IPS DF 6.9 (cell line): ENCODE data around the gene ARAP3.

Source experiments
- DNase-seq: peaks from one replicate; pipeline ENCODE4 v3.0.0-alpha.2; 2013; ENCODE audit warnings: low read depth, low spot score
- H3K27ac ChIP-seq: one replicate; pipeline ENCODE4 v1.5.1; 2013; ENCODE audit warnings: low read length, control low read depth
- H3K27me3 ChIP-seq: 2 replicates; pipeline ENCODE4 v1.6.1; 2013; ENCODE audit warnings: mild to moderate bottlenecking, low read length; ENCODE audit not compliant: control insufficient read depth, insufficient read depth
- H3K36me3 ChIP-seq: 2 replicates; pipeline ENCODE4 v1.6.1; 2013; ENCODE audit warnings: low read length; ENCODE audit not compliant: control insufficient read depth, insufficient read depth
- H3K4me1 ChIP-seq: 2 replicates; pipeline ENCODE4 v1.6.1; 2013; ENCODE audit warnings: low read length; ENCODE audit not compliant: control insufficient read depth, insufficient read depth
- H3K4me3 ChIP-seq: 2 replicates; pipeline ENCODE4 v1.5.1; 2013; ENCODE audit warnings: mild to moderate bottlenecking, low read length
- H3K9me3 ChIP-seq: 2 replicates; pipeline ENCODE4 v1.6.1; 2013; ENCODE audit warnings: low read length, inconsistent platforms; ENCODE audit not compliant: control insufficient read depth, insufficient read depth
- WGBS: extraction: QIAGEN DNeasy Blood & Tissue Kit; methylation state at CpG from one replicate; pipeline ENCODE4 v1.1.7; 2013; ENCODE audit warnings: mixed read lengths, missing lambda C conversion rate; ENCODE audit not compliant: insufficient read length, insufficient coverage; 5-methylcytosine and 5-hydroxymethylcytosine counted together

ARAP3 gene

DNA sequence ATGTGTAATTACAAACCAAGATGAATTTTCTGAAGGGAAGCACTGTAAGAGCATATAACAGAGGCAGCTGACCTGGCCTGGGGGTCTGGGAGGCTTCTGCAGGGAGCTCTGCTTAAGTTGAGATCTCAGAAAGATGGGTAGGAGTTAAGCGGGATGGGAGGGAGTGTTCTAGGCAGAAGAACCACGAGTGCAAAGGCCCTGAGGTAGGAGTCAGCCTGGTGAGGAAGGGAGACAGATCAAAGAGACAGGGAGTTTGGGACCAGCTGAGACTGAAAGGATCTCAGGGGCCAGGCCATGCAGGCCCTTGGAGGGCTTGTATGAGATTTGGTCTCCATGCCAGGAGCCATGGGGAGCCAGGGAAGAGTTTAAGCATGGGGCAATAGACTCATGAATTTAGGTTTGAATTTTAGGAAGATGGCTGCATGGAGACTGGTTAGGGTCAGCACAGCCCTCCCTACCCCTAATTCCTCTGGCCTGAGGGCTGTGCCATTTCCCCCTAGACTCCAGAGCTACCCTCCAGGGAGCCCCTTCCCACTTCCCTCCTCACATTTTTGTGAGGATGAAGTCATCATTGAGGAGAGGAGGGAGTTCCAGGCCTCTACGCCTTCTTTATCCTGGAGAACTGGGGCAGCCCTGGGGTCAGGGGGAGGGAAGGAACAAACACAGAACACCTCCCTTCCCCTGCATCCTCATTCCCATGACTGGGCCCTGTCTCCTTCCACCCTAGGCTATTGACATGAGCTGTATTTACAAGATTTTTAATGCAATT lies 4.8 kb upstream of the ARAP3 start:
- no peak overlapping the region for H3K4me3 ChIP-seq
- no peak overlapping the region for H3K27ac ChIP-seq
- DNase-seq: no peak
- no peaks in the 10 kb centered on the region for H3K36me3 ChIP-seq
- H3K4me1 ChIP-seq: peaks cover 4% of the 10 kb centered on the region; the same call in 1 of the 2 replicates
- WGBS: no CpG with 5 or more reads among the region's 3 CpGs
- H3K9me3 ChIP-seq: no peaks in the 10 kb centered on the region
- H3K27me3 ChIP-seq: no peaks in the 10 kb centered on the region

DNA sequence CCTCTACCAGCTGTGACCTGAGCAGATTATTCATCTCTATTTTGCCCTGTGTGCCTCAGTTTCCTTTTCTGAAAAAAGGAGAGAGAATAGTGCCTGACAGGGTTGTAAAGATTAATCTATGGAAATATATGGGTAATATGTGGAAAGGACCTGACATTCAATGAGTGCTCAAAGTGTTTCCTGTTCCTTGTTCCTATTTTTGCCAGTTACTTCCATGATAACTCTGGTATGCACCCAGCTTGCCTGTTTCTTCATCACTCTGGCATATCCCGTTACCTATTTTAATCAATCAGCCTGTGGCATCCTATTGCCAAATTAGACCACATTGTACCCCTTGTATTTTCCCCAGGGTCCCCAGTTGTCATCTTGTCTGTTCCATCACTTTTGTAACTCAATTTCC lies 3.6 kb upstream of the ARAP3 start:
- DNase-seq: no peak
- H3K4me3 ChIP-seq: no peak overlapping the region
- WGBS: no CpG with 5 or more reads among the region's 1 CpG
- no peaks in the 10 kb centered on the region for H3K36me3 ChIP-seq
- H3K4me1 ChIP-seq: peaks cover 6% of the 10 kb centered on the region; the same call in 1 of the 2 replicates
- no peak overlapping the region for H3K27ac ChIP-seq
- no peaks in the 10 kb centered on the region for H3K9me3 ChIP-seq
- no peaks in the 10 kb centered on the region for H3K27me3 ChIP-seq

DNA sequence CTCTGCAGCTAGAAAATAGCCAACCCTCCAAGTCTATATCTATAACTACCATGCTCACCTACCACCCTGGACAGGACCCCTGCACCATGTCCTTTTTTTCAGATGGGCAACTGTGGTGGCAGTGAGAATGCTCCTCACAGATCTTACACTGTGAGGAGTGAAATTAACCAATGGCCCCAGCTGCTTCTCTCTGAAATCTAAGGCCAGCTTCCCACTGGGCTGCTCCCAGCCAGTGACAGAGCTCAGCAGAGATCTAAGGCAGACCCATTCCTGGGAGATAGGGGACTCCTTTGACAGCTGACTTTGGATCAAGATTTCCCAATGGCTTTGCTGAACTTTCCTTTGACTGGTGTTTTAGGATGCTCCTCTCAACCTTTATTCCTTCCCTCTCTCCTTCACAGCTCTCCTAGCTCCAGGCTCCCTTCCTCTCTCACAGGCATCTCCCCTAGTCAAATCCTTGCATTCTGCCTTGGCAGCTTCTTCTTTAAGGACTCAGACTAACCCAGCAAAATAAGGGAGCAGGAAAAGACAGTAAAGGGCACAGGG lies 1.6 kb upstream of the ARAP3 start:
- no peak overlapping the region for H3K4me3 ChIP-seq
- no peaks in the 10 kb centered on the region for H3K9me3 ChIP-seq
- no peaks in the 10 kb centered on the region for H3K27me3 ChIP-seq
- no peak for DNase-seq
- H3K27ac ChIP-seq: no peak overlapping the region
- H3K36me3 ChIP-seq: peaks cover 3% of the 10 kb centered on the region; the same call in 1 of the 2 replicates
- peaks cover 11% of the 10 kb centered on the region for H3K4me1 ChIP-seq

DNA sequence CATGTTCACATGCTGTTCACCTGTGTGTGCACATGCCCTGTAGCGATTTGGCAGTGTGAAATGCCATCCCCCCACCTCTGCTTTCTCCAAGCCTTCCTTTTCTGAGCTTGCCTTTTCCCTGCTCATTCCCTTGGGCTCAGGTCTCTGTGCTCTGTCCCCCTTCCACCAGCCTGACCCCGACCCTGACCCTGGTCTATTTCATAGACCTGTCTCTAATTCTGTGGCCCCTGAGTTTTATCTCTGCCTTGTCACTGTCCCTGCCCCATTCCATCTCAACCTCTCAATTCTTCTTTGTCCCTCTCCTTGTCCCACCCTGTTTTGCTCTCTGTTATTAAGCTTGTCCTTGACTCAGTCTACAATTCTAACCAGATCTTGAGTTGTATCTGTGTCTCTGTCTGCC lies 735 bp downstream of the ARAP3 start:
- Histone ChIP-seq H3K9me3 (no peaks in the 10 kb centered on the region), H3K4me1 (peaks cover 9% of the 10 kb centered on the region), H3K4me3 (peak overlapping the region; percentile 61; the same call in 1 of the 2 replicates), H3K36me3 (peaks cover 3% of the 10 kb centered on the region; the same call in 1 of the 2 replicates), H3K27me3 (no peaks in the 10 kb centered on the region), H3K27ac (no peak overlapping the region)
- no peak for DNase-seq
- no CpG with 5 or more reads among the region's 2 CpGs for WGBS

DNA sequence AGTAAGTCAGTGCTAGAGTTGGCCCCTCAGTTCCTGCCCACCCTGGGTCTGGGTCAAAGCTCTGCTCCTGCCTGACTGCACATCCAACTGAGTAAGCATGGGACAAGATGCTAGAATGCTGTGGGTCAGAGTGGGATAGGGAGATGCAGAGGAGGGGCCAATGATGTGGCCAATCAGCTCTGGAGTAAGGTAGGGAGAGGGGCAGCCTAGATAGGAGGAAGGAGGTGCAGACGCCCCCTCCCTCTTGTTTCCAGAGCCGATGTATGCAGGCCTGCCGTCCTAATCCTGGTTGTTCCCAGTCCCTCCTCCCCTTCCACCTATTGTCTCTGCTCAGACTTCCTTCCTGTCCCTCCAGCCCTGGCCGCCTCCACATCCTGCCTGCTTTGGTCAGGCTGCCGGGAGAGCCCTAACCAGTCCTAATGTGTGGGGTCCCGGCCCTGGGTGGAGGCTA lies 1.3 kb downstream of the ARAP3 start:
- no peak overlapping the region; the same call in 1 of the 2 replicates for H3K4me3 ChIP-seq
- peak; percentile 93 for DNase-seq
- H3K9me3 ChIP-seq: no peaks in the 10 kb centered on the region

DNA sequence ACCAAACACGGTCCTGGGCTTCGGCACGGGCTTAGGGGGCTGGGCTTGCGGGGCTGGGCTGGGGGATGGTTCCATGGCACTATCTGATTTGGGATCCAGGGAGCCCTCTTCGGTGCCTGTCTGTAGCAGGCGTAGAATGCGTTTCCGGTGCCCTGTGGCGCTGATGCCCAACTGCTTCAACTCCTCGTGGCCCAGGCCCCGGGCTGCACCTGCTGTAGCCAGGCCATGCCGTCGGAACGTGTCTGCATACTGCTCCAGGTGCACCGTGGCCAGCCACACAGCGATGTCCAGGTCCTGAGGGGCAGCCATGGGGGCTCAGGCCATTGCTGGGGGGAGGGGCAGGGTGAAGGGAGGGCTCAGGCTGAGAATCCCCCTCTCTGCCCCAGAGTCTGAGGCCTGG lies 1.9 kb downstream of the ARAP3 start:
- DNase-seq: no peak
- no CpG with 5 or more reads among the region's 16 CpGs for WGBS
- H3K9me3 ChIP-seq: no peaks in the 10 kb centered on the region
- H3K4me3 ChIP-seq: no peak overlapping the region
- no peak overlapping the region for H3K27ac ChIP-seq
- peaks cover 3% of the 10 kb centered on the region; the same call in 1 of the 2 replicates for H3K36me3 ChIP-seq
- H3K27me3 ChIP-seq: no peaks in the 10 kb centered on the region
- peaks cover 9% of the 10 kb centered on the region for H3K4me1 ChIP-seq

More for the DNA sequence above, 1.3 kb downstream of the ARAP3 start:
- Histone ChIP-seq H3K36me3 (peaks cover 3% of the 10 kb centered on the region; the same call in 1 of the 2 replicates), H3K4me1 (peaks cover 9% of the 10 kb centered on the region), H3K27ac (no peak overlapping the region), H3K27me3 (no peaks in the 10 kb centered on the region)
- no CpG with 5 or more reads among the region's 6 CpGs for WGBS

DNA sequence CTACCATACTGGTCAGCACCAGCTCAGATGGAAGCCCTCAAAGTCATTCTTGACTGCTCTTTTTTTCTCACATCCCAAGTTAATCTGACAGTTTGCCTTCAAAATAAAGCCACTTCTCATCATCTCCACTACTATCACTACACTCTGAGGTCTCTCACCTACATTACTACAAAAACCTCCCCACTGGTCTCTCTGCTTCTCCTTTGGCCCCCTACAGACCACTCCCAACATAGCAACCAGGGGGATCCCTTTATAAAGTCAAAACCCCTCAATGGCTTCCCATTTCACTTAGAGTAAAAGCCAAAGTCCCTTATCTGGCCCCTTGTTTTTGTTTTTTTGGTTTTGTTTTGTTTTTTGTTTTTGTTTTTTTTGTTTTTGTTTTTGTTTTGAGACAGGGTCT lies 4.6 kb downstream of the ARAP3 start:
- peaks cover 7% of the 10 kb centered on the region for H3K36me3 ChIP-seq
- H3K4me1 ChIP-seq: peaks cover 7% of the 10 kb centered on the region
- H3K4me3 ChIP-seq: no peak overlapping the region
- no peaks in the 10 kb centered on the region for H3K9me3 ChIP-seq
- no peak overlapping the region for H3K27ac ChIP-seq
- H3K27me3 ChIP-seq: no peaks in the 10 kb centered on the region
- no peak for DNase-seq

DNA sequence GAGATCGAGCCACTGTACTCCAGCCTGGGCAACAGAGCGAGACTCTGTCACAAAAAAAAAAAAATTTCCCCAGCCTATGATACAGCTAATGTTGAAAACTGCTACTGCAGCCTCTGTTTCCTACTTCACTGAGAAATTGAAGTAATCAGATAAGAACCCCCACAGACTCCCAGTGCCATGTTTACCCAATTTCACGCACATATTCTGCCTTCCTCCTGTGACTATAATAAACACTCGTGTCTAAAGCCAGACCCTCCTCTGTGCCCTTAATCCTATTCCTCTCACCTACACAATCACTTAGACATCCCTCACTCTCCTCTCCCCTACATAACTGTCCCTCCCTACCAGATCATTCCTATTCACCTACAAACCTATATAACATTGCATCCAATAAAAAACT lies 6.4 kb downstream of the ARAP3 start:
- Histone ChIP-seq H3K27me3 (no peaks in the 10 kb centered on the region), H3K4me3 (no peak overlapping the region), H3K9me3 (no peaks in the 10 kb centered on the region), H3K36me3 (peaks cover 17% of the 10 kb centered on the region), H3K27ac (no peak overlapping the region), H3K4me1 (peaks cover 5% of the 10 kb centered on the region)
- DNase-seq: no peak
- no CpG with 5 or more reads among the region's 4 CpGs for WGBS

DNA sequence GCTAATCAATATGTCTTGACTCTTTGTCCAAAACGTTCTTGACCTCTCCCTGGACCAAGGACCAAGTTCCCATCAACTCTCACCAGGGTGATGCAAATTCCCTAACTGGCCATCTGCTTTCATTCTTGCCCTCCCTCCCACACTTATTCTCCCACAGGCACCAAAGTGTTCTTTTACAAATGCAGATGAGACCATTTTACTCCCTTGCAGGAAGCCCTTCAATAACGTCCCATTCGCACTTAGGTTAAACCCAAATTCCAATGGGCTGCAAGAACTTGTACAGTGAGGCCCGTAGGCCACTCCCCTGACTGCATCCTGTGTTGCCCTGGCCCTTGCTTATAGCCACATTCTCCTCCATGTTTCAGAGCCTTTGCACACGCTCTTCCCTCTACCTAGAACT lies 7.3 kb downstream of the ARAP3 start:
- peaks cover 21% of the 10 kb centered on the region for H3K36me3 ChIP-seq

DNA sequence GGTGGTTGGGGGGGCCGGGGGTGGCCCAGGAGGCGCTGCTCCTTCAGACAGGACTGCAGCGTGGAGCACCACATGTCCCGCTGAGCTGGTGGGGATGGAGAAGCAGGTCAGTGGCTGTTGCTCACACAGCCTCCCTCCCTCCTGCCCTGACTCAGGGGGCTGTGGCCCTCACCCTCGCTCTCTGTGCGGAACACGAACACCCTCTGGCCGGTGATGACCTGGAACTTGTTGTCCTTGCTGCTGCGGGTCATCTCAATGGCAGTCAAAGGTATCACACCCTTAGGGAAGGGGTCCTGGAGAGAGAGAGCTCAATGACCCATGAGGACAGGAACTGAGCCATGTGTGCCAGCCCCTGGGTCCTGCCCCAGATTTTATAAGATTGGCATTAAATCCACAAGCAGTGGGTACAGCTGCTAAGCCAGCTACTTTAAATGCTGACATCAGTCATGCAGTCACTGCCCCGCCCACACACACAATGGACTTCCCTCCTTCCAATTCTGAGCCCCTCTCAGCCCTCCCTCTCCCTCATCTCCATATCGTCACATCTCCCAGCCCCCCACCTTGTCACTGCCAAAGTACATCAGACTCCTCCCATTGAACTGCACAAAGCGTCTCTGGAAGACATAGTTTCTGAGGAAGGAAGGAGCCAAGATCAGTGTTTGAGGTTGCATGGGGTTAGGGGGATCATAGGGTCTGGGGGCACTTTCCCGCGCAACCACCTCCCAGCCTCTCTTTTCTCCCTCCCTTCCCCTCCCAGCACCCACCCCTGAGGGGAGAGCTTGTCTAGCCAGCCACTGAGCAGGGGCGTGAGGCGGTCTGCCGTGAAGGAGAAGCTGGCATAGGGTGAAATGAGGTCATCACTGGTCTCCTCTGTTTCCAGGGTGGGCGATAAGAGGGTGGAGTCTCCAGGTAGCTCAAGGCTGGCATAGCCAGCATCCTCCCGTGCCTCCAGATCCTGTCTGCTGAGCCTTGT lies 8.9 kb downstream of the ARAP3 start:
- H3K9me3 ChIP-seq: no peaks in the 10 kb centered on the region
- H3K4me1 ChIP-seq: no peaks in the 10 kb centered on the region; the same call in 1 of the 2 replicates
- no peak overlapping the region for H3K27ac ChIP-seq
- no peaks in the 10 kb centered on the region for H3K27me3 ChIP-seq
- DNase-seq: no peak
- H3K4me3 ChIP-seq: no peak overlapping the region
- no CpG with 5 or more reads among the region's 19 CpGs for WGBS
- H3K36me3 ChIP-seq: peaks cover 18% of the 10 kb centered on the region

More for the DNA sequence above, 7.3 kb downstream of the ARAP3 start:
- no peaks in the 10 kb centered on the region for H3K9me3 ChIP-seq
- WGBS: no CpG with 5 or more reads among the region's 5 CpGs
- no peaks in the 10 kb centered on the region for H3K27me3 ChIP-seq
- no peak overlapping the region for H3K4me3 ChIP-seq
- no peak overlapping the region for H3K27ac ChIP-seq
- no peaks in the 10 kb centered on the region; the same call in 1 of the 2 replicates for H3K4me1 ChIP-seq
- no peak for DNase-seq
